GM12878 (cell line): ENCODE measurements around the gene DCLRE1C. TPM values are rescaled to one million over a fixed set of nuclear protein-coding genes. Genes with fewer than 3 reads are reported as not detected.
A peak's percentile ranks its signal among the peaks of the same experiment; 100 is the strongest.

Experiments
- ATAC-seq: fragments of 200-7000 bp; cut with Tn5 transposase; 3 replicates; pipeline ENCODE4 v1.9.1; 2020; ENCODE audit warnings: mild to moderate bottlenecking, moderate library complexity
- BruUV-seq: library from RNA; stranded (reverse); fragments of 400-500 nt; replicated peaks from 2 replicates; lab custom pipeline; 2021; lab: Mats Ljungman, UMichigan
- CTCF ChIA-PET: fragments of 300-600 bp; sonication (Branson Sonifier 250); formaldehyde crosslinking; extraction: SDS; loops from one replicate; lab custom pipeline; 2021; ENCODE audit warnings: inconsistent platforms; lab: Yijun Ruan, JAX
- POLR2A ChIA-PET: fragments of 350-600 bp; formaldehyde crosslinking; extraction: SDS; loops from one replicate; lab custom pipeline; 2021; ENCODE audit warnings: inconsistent platforms; lab: Charles Lee
- RAD21 ChIA-PET: fragments of 300-600 bp; sonication (Branson Sonifier 250); formaldehyde crosslinking; loops from one replicate; lab custom pipeline; 2023; ENCODE audit warnings: antibody characterized with exemption; ENCODE audit not compliant: unreplicated experiment; lab: Charles Lee
- SMC1A ChIA-PET: fragments of 300-600 bp; sonication (Branson Sonifier 250); formaldehyde crosslinking; loops from one replicate; lab custom pipeline; 2023; ENCODE audit not compliant: unreplicated experiment, uncharacterized antibody; lab: Charles Lee
- DNase-seq: peaks from one replicate; pipeline ENCODE4 v3.0.0-alpha.2; 2011; ENCODE audit warnings: low read depth, low spot score
- FAIRE-seq: peaks from 3 replicates; lab custom pipeline; 2011; peaks lifted over from hg19 to GRCh38; lab: Jason Lieb, UNC
- H2AFZ ChIP-seq: 2 replicates; pipeline ENCODE4 v1.6.0; 2011; ENCODE audit warnings: low read depth, low read length, control low read depth; ENCODE audit not compliant: control insufficient read depth
- H3K27ac ChIP-seq: 2 replicates; pipeline ENCODE4 v1.5.1; 2011; ENCODE audit warnings: control low read depth; ENCODE audit not compliant: control insufficient read depth, insufficient read depth
- H3K27me3 ChIP-seq, 2 experiments: replicated peaks in 1 of 2; 2 replicates each; pipeline versions ENCODE4 v1.6.0 to v1.6.1; 2011; ENCODE audit warnings: low read length in 1 of 2; ENCODE audit not compliant: control insufficient read depth in 2 of 2, insufficient read depth in 2 of 2
- H3K36me3 ChIP-seq, 2 experiments: 2 replicates each; pipeline ENCODE4 v1.5.1; 2011; ENCODE audit warnings: low read length in 1 of 2; ENCODE audit not compliant: control insufficient read depth in 2 of 2, insufficient read depth in 2 of 2
- H3K4me1 ChIP-seq: 2 replicates; pipeline ENCODE4 v1.6.1; 2011; ENCODE audit warnings: mild to moderate bottlenecking, low read length, moderate library complexity, mixed read lengths; ENCODE audit not compliant: control insufficient read depth, insufficient read depth
- H3K4me2 ChIP-seq: 2 replicates; pipeline ENCODE4 v1.6.0; 2011; ENCODE audit warnings: control low read depth; ENCODE audit not compliant: control insufficient read depth, insufficient read depth
- H3K4me3 ChIP-seq: fragments of 200-600 bp; sonication (generic); 2 replicates; pipeline ENCODE4 v1.5.1; 2016
- H3K79me2 ChIP-seq: 2 replicates; pipeline ENCODE4 v1.6.0; 2011; ENCODE audit warnings: low read length; ENCODE audit not compliant: control insufficient read depth, insufficient read depth
- H3K9ac ChIP-seq: 2 replicates; pipeline ENCODE4 v1.8.0; 2011; ENCODE audit warnings: low read length, control low read depth, mixed read lengths; ENCODE audit not compliant: control insufficient read depth, insufficient read depth
- H3K9me3 ChIP-seq: replicated peaks from 3 replicates; pipeline ENCODE4 v1.5.1; 2011; ENCODE audit warnings: mild to moderate bottlenecking, low read length; ENCODE audit not compliant: control insufficient read depth, insufficient read depth
- H4K20me1 ChIP-seq: 2 replicates; pipeline ENCODE4 v1.6.0; 2011; ENCODE audit not compliant: control insufficient read depth, insufficient read depth
- SMAD1 ChIP-seq: fragments of 450-650 bp; IDR thresholded peaks from 2 replicates; pipeline ENCODE4 v1.6.1; 2018; ENCODE audit warnings: mild to moderate bottlenecking, low read depth; ENCODE audit not compliant: partially characterized antibody
- WGBS: methylation state at CpG from one replicate; pipeline ENCODE4 v1.1.6; 2016; ENCODE audit warnings: low lambda C conversion rate; ENCODE audit not compliant: insufficient replicate concordance, insufficient coverage; ENCODE audit errors: missing lambda C conversion rate; 5-methylcytosine and 5-hydroxymethylcytosine counted together
- in situ Hi-C: fragments of 300-500 bp; cut with MboI; formaldehyde crosslinking; loops from 9 replicates; pipeline ENCODE4 v1.14.3; 2018; ENCODE audit warnings: mixed read lengths
- intact Hi-C: fragments of 100-400 bp; cut with micrococcal nuclease; formaldehyde crosslinking; loops from one replicate; pipeline ENCODE4 v1.14.2; 2022; ENCODE audit not compliant: unreplicated experiment
- polyA plus RNA-seq, 11 experiments: library from polyadenylated mRNA; depleted of rRNA in 4 of 11; unstranded in 6 of 11; stranded (reverse) in 5 of 11; fragments of >200 nt; fragmentation: Nextera tagmentation in 4 of 11; fragmentation: Illumina TruSeq in 1 of 11; extraction: Ambion mirVana in 4 of 11; extraction: Trizol in 1 of 11; gene quantifications; 1 replicate in 1 of 11; 2 replicates in 10 of 11; pipeline versions ENCODE4 v1.2.1 to v1.2.3, GENCODE V29; 2011 to 2016; ENCODE audit warnings: inconsistent platforms in 2 of 11, missing spikeins in 2 of 11, low read depth in 1 of 11
- total RNA-seq, 4 experiments: library from RNA; depleted of rRNA in 3 of 4; stranded (reverse); fragments of >200 nt in 3 of 4; fragmentation: Illumina TruSeq in 1 of 4; extraction: Trizol in 1 of 4; gene quantifications; 2 replicates each; pipeline versions ENCODE4 v1.2.1 to v1.2.3, GENCODE V29; 2013 to 2021
- TF ChIP-seq, protein P1 (sequence below): IDR thresholded peaks from 2 replicates; pipeline ENCODE4 v1.6.1; 2012; ENCODE audit warnings: mild to moderate bottlenecking, low read depth, low read length

DCLRE1C gene
- total and polyA plus RNA-seq, 10 of the 15 experiments (the other 5 are each of a cell fraction or from before 2014, with no cell fraction given) = 15.7 to 43.4 (median 26.0) TPM

GRCh38 chr10:14880229-14880628 is 73.7 kb downstream of the DCLRE1C start:
- Histone ChIP-seq H2AFZ (no peak overlapping the region), H3K79me2 (peaks cover 76% of the 10 kb centered on the region), H3K36me3 (peaks cover 0 to 7% of the 10 kb centered on the region in 2 experiments; a peak in 1 of 4 replicates), H3K27me3 (no peaks in the 10 kb centered on the region), H3K4me1 (peaks cover 5% of the 10 kb centered on the region; the same call in 1 of the 2 replicates), H3K4me2 (peak overlapping the region; percentile 72), H3K27ac (0 out of 2 replicates have a peak overlapping the region, but pooled peaks have one; percentile 22), H3K9me3 (no peaks in the 10 kb centered on the region), H3K4me3 (peak overlapping the region; percentile 89), H4K20me1 (no peaks in the 10 kb centered on the region), H3K9ac (peak overlapping the region; percentile 84; the same call in 1 of the 2 replicates)
- TF ChIP-seq, protein P1, sequence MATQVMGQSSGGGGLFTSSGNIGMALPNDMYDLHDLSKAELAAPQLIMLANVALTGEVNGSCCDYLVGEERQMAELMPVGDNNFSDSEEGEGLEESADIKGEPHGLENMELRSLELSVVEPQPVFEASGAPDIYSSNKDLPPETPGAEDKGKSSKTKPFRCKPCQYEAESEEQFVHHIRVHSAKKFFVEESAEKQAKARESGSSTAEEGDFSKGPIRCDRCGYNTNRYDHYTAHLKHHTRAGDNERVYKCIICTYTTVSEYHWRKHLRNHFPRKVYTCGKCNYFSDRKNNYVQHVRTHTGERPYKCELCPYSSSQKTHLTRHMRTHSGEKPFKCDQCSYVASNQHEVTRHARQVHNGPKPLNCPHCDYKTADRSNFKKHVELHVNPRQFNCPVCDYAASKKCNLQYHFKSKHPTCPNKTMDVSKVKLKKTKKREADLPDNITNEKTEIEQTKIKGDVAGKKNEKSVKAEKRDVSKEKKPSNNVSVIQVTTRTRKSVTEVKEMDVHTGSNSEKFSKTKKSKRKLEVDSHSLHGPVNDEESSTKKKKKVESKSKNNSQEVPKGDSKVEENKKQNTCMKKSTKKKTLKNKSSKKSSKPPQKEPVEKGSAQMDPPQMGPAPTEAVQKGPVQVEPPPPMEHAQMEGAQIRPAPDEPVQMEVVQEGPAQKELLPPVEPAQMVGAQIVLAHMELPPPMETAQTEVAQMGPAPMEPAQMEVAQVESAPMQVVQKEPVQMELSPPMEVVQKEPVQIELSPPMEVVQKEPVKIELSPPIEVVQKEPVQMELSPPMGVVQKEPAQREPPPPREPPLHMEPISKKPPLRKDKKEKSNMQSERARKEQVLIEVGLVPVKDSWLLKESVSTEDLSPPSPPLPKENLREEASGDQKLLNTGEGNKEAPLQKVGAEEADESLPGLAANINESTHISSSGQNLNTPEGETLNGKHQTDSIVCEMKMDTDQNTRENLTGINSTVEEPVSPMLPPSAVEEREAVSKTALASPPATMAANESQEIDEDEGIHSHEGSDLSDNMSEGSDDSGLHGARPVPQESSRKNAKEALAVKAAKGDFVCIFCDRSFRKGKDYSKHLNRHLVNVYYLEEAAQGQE = peak; percentile 77
- no peak for TF ChIP-seq SMAD1
- intact Hi-C loops = loop anchor here (10.0 kb wide), 1 partner anchor 225 kb away; no protein-coding TSS in a partner anchor
- SMC1A ChIA-PET = interaction anchor here (0.6 to 5.2 kb wide), 6 partner anchors 9 to 74 kb away, joined by 3 to 23 read pairs (median 10); partner anchors contain the start of genes CDNF, DCLRE1C, HSPA14 and MSANTD7
- no peak for ATAC-seq
- in situ Hi-C loops = no loop called here
- POLR2A ChIA-PET = interaction anchor here (1.4 to 1.5 kb wide), 4 partner anchors 9 to 73 kb away, joined by 3 to 7 read pairs (median 4); partner anchors contain the start of genes CDNF, HSPA14 and MSANTD7
- RAD21 ChIA-PET = interaction anchor here (1.4 to 1.9 kb wide), 2 partner anchors 42 to 73 kb away, joined by 5 to 11 read pairs; partner anchors contain the start of genes CDNF, HSPA14 and MSANTD7
- FAIRE-seq = no peak
- BruUV-seq = TSS peak; percentile 65
- 85% methylated on average over 7 of the region's 7 CpGs for WGBS
- CTCF ChIA-PET = interaction anchor here (0.6 to 3.8 kb wide), 9 partner anchors 9 to 292 kb away, joined by 3 to 17 read pairs (median 4); partner anchors contain the start of genes CDNF, DCLRE1C, HSPA14 and MSANTD7
- no peak for DNase-seq
